ENCODE measurements around the gene MRPL44.

MRPL44 gene

DNA sequence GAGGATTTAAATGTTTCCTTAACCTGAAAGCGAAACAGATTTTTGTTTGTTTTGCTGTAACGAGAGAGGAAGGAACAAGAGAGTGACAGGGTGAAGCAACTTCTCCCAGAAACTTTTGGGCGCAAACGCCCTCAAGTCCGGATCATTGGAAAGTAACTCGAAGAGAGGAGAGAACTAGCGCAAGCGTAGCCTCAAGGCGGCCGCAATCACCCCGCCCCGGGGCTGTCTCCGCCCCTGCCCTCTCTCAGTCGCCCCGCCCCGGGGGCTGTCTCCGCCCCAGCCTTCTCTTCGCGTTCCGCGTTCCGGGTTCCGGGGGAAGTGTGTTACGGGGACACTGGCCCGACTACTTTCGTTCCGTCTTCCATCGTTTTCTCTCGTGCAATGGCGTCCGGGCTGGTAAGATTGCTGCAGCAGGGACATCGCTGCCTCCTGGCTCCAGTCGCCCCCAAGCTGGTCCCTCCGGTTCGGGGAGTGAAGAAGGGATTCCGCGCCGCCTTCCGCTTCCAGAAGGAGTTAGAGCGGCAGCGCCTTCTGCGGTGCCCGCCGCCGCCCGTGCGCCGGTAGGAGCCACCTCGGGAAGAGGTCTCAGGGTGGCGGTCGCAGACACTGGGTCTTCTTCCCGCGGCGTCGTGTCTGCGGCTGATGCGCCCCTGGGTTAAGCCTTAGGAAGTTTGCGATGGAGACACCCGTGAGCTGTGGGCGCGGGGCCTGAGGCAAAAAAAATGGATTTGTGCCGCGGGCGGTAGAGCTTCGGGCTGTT is at the start of gene MRPL44:
Gene MRPL44, plus strand, starts transcription at position 372 of the 760 bp plus-strand sequence. Its CDS starts 10 bp downstream, at position 382.
- DNase-seq, result peak; percentile 97

GRCh38 chr2:223908304-223908998 is 48.8 kb upstream of the MRPL44 start:
- no peak for DNase-seq

DNA sequence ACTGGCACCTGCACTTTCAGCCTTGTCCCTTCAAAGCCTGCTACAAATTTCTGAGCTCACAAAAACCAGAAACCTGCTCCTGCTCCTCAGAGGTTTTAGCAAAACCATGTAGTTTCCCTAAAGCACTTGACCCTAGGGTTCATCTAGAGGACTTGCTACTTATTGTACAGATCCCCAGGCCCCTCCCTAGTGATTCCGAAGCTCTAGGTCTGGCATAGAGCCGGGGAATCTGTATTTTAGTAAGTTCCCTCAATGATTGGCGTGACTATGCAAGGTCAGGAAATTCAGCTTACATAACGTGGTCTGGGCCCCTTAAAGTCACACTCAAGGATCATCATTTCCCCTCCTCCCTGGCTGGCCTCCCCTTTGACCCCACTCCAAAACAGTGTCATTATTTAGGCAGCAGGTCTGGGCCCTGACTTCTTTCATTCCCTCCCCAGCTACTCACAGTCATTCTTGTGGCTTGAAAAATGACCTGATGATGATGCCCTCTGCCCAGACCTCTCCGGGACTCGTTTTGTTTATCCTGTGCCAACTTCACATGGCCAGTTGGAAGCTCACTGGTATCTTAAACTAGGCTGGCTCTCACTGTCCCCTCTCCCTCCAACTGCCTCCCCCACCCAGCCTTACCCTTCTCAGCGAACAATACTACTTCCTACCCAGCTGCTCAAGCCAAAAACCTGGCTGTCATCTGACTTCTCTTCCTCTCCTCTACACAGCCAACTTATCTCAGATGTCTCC is 48.1 kb upstream of the MRPL44 start:
- no peak for DNase-seq

DNA sequence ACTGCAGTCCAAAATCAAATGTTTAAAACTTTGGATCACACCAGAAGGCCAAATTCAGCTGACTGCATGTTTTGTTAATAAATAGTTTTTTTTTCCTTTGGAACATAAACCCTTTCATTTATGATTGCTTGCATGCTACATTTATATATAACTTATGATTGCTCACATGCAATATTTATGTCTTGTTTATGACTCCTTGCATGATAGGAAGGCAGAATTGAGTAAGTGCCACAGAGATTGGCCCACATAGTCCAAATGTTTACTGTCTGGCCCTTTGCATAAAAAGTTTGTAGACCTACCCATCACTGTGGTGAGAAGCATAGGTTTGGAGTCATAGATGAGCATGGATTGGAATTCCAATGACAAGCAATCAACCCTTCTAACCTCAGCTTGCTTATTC is 42.9 kb upstream of the MRPL44 start:
- DNase-seq, result no peak

GRCh38 chr2:223915071-223915470 is 42.2 kb upstream of the MRPL44 start:
- no peak for DNase-seq

GRCh38 chr2:223916181-223916920 is 40.9 kb upstream of the MRPL44 start:
- no peak for DNase-seq

GRCh38 chr2:223918671-223919134 is 38.6 kb upstream of the MRPL44 start:
- no peak for DNase-seq

GRCh38 chr2:223920109-223920508 is 37.2 kb upstream of the MRPL44 start:
- no peak for DNase-seq

DNA sequence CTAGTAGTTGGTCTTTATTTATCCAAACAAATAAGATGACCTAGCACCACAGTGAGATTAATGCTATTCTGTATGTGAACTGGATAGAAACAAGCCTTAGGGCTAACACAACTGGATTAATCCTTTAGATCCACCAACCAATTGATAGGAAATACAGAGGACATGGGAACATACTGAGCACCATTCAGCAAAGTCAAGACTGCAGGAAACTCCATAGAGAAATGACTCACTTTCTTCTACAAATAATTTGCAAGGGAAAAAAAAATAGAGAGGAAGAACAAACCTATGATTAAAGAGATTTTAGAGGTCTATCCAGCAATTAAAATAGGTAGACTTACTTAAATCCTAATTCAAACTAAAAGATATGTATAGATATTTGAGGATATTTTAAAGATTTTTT is 36.1 kb upstream of the MRPL44 start:
- DNase-seq, result no peak

DNA sequence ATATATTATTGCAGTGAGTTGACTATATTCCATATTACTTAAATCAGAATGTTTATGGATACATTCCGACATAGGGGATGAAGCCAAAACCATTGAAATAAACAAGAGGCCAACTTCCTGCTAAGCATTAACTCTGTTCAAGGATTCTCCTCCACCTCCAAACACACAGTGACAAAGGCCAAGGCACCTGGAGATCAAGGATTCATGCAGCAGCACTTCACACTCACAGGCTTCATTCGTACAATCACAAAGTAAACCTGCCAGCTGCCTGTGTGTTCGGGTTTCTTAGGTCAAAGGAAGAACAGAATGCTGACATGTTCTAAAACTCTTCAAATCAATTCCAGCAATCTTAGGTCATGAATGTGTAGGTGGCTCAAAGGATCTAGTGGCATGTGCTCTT is 35.0 kb upstream of the MRPL44 start:
- DNase-seq, result no peak

- DNase-seq, result no peak
Observed at GRCh38 chr2:223923976-223924375, 33.3 kb upstream of the MRPL44 start.

GRCh38 chr2:223925106-223925505 is 32.2 kb upstream of the MRPL44 start:
- DNase-seq, result no peak

DNA sequence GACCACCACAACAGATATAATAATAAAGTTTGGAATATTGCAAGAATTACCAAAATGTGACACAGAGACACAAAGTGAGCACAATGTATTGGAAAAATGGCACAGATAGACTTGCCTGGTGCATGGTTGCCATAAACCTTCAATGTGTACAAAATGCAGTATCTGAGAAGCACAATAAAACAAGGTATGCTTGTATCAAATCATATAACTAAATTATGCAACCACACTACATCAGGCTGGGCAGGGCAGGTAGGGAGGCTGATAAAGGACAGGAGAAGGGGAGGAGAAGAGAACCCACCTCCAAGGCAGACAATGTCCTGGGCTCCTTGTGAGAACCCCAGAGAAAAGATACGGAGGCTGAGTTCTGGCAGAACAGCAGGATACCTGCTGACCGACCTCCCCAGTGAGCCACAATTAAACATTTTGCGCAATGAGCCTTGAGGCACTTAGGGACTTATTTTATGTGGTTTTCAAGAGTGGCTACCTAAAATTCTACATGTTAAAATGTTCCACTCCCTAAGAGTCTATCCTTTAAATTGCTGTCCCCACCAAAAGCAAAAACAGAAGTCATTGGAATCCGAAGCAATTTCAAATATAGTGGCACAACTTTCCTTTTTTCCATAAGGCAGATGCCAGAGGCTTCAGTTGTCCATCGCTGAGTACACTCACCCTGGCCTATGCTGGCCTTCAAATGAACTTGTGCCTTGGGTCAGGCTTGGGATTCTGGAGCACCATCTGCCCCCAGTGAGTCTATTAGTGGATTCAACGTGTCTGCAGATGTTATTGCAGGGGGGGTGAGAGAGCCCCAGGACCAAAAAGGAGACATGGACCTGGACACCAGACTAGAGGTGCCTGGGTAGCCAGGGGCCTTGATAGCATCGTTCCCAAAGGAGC is 28.9 kb upstream of the MRPL44 start:
- no peak for DNase-seq

GRCh38 chr2:223929571-223930102 is 27.6 kb upstream of the MRPL44 start:
- DNase-seq, result no peak

GRCh38 chr2:223930103-223930976 is 26.9 kb upstream of the MRPL44 start:
- no peak for DNase-seq

DNA sequence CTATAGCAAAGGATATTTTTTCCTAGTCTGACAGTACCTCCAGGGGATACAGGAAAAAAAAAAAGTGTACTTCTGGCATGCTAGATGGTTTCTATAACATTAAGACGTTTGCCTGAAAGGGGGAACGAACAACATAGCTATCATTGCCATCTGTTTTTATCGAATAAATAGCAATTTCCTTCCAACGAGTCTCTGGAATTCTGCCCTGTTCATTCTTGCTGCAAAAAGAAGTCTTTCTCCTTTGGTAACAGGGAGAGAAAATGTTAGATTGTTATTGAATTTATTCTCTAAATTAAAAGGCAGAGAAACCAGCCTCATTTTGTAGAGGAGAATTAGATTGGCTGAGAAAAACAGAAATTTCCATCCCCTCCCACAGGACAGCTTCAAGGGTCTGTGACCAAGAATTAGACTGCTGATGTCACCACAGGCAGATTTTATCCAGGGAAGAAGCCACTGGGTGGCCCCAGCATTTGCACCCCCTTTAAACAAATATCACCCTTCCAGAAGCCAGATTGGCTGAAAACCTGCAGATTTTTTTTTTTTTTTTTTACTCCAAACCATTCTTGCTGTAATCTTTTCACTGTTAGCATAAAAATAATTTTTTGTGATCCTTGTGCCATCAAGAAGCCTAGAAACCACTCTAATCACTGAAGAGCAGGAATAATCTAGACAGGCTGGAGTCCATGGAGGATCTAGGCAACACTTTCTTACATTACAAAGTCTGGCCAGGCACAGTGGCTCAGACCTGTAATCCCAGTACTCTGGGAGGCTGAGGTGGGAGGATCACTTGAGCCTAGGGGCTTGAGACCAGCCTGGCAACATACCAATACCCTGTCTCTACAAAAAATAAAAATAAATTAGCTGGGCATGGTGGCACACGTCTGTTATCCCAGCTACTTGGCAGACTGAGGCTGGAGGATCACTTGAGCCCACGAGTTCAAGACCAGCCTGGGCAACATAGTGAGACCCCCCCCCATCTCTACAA is 24.2 kb upstream of the MRPL44 start:
- DNase-seq, result no peak

- no peak for DNase-seq
Observed at GRCh38 chr2:223934870-223935269, 22.4 kb upstream of the MRPL44 start.

DNA sequence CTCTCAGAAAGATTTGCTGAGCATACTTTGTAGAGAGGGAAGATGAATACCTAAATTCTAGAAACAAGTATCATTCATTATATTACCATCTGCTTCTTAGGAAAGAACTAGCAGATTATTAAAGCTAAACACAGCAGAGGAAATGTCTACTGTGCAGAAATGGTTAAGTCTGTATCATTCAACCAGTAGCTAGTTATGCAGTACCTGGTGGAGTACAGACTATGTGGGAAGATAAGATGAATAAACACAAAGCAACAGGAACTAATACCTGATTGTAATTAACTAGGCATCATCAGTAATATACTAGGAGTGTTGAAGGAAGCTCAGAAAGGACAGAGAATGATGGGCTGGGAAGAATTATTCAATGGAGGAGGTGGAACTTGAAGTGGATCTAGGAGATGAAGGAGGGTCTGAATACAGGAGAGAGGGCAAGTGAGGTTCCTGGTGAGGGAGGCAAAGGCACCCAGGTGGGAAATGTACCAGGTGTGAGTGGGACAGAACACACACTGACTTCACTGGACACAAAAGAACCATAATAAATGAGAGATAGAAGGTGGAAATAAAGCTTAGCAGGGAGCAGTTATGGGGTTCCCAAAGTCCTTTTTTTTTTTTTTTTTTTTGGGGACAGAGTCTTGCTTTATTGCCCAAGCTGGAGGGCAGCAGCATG is 21.7 kb upstream of the MRPL44 start:
- DNase-seq, result no peak

DNA sequence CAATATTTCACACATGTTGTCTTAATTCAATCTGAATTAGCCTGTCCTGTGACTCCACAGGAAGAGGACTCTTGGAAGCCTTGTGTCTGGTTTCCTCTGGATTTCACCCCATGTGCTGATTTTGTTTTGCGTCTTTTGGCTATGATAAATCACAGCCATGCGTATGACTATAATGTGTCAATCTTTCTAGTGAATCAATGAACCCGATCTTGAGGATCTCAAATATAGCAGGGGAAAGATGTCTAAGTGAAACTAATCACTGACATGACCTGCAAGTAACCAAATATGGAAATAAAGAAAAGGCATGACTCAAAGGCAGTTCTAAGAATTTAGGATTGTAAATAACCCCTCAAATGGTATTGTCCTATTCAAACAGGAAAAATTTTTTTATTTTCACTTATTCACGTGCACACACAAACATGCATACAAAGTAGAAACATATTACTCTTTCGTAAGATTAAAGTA is 20.4 kb upstream of the MRPL44 start:
- DNase-seq, result no peak

Data from activated T-cell treated with anti-CD3 and anti-CD28 coated beads for 4 hours (primary cell).